H1 (cell line): Measurements from ENCODE around the gene CYB5R2. TPM values are rescaled to one million over a fixed set of nuclear protein-coding genes. Genes with fewer than 3 reads are reported as not detected.

ENCODE experiments used
- CTCF ChIA-PET: fragments of 300-600 bp; sonication (Branson Sonifier 250); formaldehyde crosslinking; loops from one replicate; lab custom pipeline; 2021; ENCODE audit not compliant: partially characterized antibody; lab: Charles Lee
- POLR2A ChIA-PET: fragments of 300-600 bp; sonication (Branson Sonifier 250); formaldehyde crosslinking; loops from one replicate; lab custom pipeline; 2021; ENCODE audit warnings: inconsistent platforms; ENCODE audit not compliant: partially characterized antibody; lab: Charles Lee
- DNase-seq, 2 experiments: peaks; one replicate each; pipeline versions ENCODE4 v3.0.0 to v3.0.0-alpha.2; 2010 to 2022; ENCODE audit warnings: low spot score in 2 of 2, low read depth in 1 of 2, mixed read lengths in 1 of 2
- FAIRE-seq: peaks from 2 replicates; lab custom pipeline; 2011; peaks lifted over from hg19 to GRCh38; lab: Jason Lieb, UNC
- H2AFZ ChIP-seq: 2 replicates; pipeline ENCODE4 v1.8.1; 2012; ENCODE audit warnings: low read length, inconsistent platforms
- H2AK5ac ChIP-seq: 2 replicates; pipeline ENCODE4 v1.6.1; 2013; ENCODE audit warnings: low read depth, low read length
- H2BK120ac ChIP-seq: replicated peaks from 2 replicates; pipeline ENCODE3; 2013; ENCODE audit warnings: low read depth, low read length, inconsistent platforms
- H2BK12ac ChIP-seq: 2 replicates; pipeline ENCODE4 v1.6.1; 2013; ENCODE audit warnings: low read depth, low read length
- H2BK15ac ChIP-seq: 2 replicates; pipeline ENCODE4 v1.6.1; 2013; ENCODE audit warnings: low read length
- H2BK20ac ChIP-seq: 2 replicates; pipeline ENCODE4 v1.6.1; 2013; ENCODE audit warnings: low read length
- H2BK5ac ChIP-seq: 2 replicates; pipeline ENCODE4 v1.6.1; 2013; ENCODE audit warnings: low read depth, low read length
- H3K14ac ChIP-seq: 2 replicates; pipeline ENCODE4 v1.6.1; 2013; ENCODE audit warnings: inconsistent platforms; ENCODE audit not compliant: insufficient read length
- H3K18ac ChIP-seq: 2 replicates; pipeline ENCODE4 v1.6.1; 2013; ENCODE audit warnings: low read length; ENCODE audit errors: extremely low read depth
- H3K23ac ChIP-seq: 2 replicates; pipeline ENCODE4 v1.6.1; 2013; ENCODE audit warnings: inconsistent platforms; ENCODE audit not compliant: insufficient read length
- H3K23me2 ChIP-seq: 2 replicates; pipeline ENCODE4 v1.6.1; 2013; ENCODE audit warnings: low read depth, low read length
- H3K27ac ChIP-seq: 2 replicates; pipeline ENCODE4 v1.6.1; 2011; ENCODE audit warnings: low read depth, low read length, inconsistent platforms
- H3K27me3 ChIP-seq, 4 experiments: replicated peaks in 1 of 4; 1 replicate in 1 of 4; 2 replicates in 3 of 4; pipeline versions ENCODE4 v1.6.1 to v1.8.1; 2011 to 2013; ENCODE audit warnings: low read length in 3 of 4, mild to moderate bottlenecking in 3 of 4, inconsistent platforms in 2 of 4, mixed read lengths in 2 of 4, moderate library complexity in 1 of 4; ENCODE audit not compliant: control insufficient read depth in 3 of 4, insufficient read depth in 3 of 4; ENCODE audit errors: extremely low read depth in 1 of 4
- H3K36me3 ChIP-seq, 4 experiments: 2 replicates each; pipeline versions ENCODE4 v1.6.1 to v1.8.1; 2011 to 2013; ENCODE audit warnings: mild to moderate bottlenecking in 4 of 4, low read length in 3 of 4, moderate library complexity in 2 of 4, control low read depth in 1 of 4, inconsistent platforms in 1 of 4; ENCODE audit not compliant: insufficient read depth in 4 of 4, control insufficient read depth in 2 of 4
- H3K4ac ChIP-seq: replicated peaks from 2 replicates; pipeline ENCODE3; 2013; ENCODE audit warnings: low read length, low read depth, mixed read lengths, inconsistent platforms; ENCODE audit not compliant: insufficient read length
- H3K4me1 ChIP-seq, 4 experiments: replicated peaks in 1 of 4; 1 replicate in 1 of 4; 2 replicates in 3 of 4; pipeline versions ENCODE4 v1.6.1 to v1.8.1; 2011 to 2013; ENCODE audit warnings: low read length in 3 of 4, inconsistent platforms in 2 of 4, mixed read lengths in 1 of 4; ENCODE audit not compliant: insufficient read depth in 4 of 4, control insufficient read depth in 3 of 4
- H3K4me2 ChIP-seq, 2 experiments: 2 replicates each; pipeline versions ENCODE4 v1.6.1 to v1.8.1; 2011 to 2013; ENCODE audit warnings: low read depth in 2 of 2, low read length in 2 of 2, control low read depth in 1 of 2, inconsistent platforms in 1 of 2, mild to moderate bottlenecking in 1 of 2; ENCODE audit not compliant: insufficient read depth in 1 of 2
- H3K4me3 ChIP-seq, 4 experiments: fragments of 200-600, 300-600 bp in 1 of 4; sonication (generic), shearing (Covaris generic), sonication (Bioruptor Twin) in 1 of 4; 2 replicates each; pipeline versions ENCODE4 v1.5.1 to v1.8.1; 2011 to 2016; ENCODE audit warnings: low read length in 4 of 4, low read depth in 3 of 4, control low read depth in 2 of 4, inconsistent platforms in 2 of 4, mild to moderate bottlenecking in 2 of 4, mixed read lengths in 1 of 4, moderate library complexity in 1 of 4; ENCODE audit not compliant: insufficient read depth in 2 of 4; ENCODE audit errors: extremely low read depth in 1 of 4
- H3K56ac ChIP-seq: replicated peaks from 2 replicates; pipeline ENCODE3; 2013; ENCODE audit warnings: low read depth, mild to moderate bottlenecking, mixed read lengths, low read length, inconsistent platforms; ENCODE audit not compliant: insufficient read length
- H3K79me1 ChIP-seq: 2 replicates; pipeline ENCODE4 v1.6.1; 2013; ENCODE audit warnings: low read depth, low read length, control low read depth
- H3K79me2 ChIP-seq, 2 experiments: 2 replicates each; pipeline versions ENCODE4 v1.6.1 to v1.8.1; 2012 to 2013; ENCODE audit warnings: low read length in 2 of 2, mild to moderate bottlenecking in 2 of 2, inconsistent platforms in 1 of 2; ENCODE audit not compliant: insufficient read depth in 2 of 2, control insufficient read depth in 1 of 2
- H3K9ac ChIP-seq, 4 experiments: replicated peaks in 1 of 4; 1 replicate in 1 of 4; 2 replicates in 3 of 4; pipeline versions ENCODE4 v1.6.1 to v1.8.1; 2011 to 2013; ENCODE audit warnings: low read depth in 3 of 4, low read length in 3 of 4, control low read depth in 2 of 4, mild to moderate bottlenecking in 2 of 4, moderate library complexity in 2 of 4, inconsistent platforms in 1 of 4; ENCODE audit errors: extremely low read depth in 1 of 4
- H3K9me3 ChIP-seq, 2 experiments: 2 replicates each; pipeline versions ENCODE4 v1.6.1 to v1.8.1; 2012 to 2013; ENCODE audit warnings: mild to moderate bottlenecking in 2 of 2, moderate library complexity in 2 of 2, control low read depth in 1 of 2, inconsistent platforms in 1 of 2, low read depth in 1 of 2, low read length in 1 of 2, mixed read lengths in 1 of 2; ENCODE audit not compliant: insufficient read depth in 2 of 2
- H4K20me1 ChIP-seq, 2 experiments: replicated peaks in 1 of 2; 2 replicates each; pipeline versions ENCODE3 to v1.8.1; 2011 to 2013; ENCODE audit warnings: inconsistent platforms in 2 of 2, low read length in 2 of 2, mild to moderate bottlenecking in 1 of 2; ENCODE audit not compliant: insufficient read depth in 2 of 2, control insufficient read depth in 1 of 2
- H4K5ac ChIP-seq: 2 replicates; pipeline ENCODE4 v1.6.1; 2013; ENCODE audit warnings: low read length, low read depth, mixed read lengths, inconsistent platforms; ENCODE audit not compliant: insufficient read length
- H4K8ac ChIP-seq: 2 replicates; pipeline ENCODE4 v1.8.0; 2013; ENCODE audit warnings: mild to moderate bottlenecking, moderate library complexity, low read length, inconsistent platforms; ENCODE audit not compliant: insufficient read depth; ENCODE audit errors: extremely low read depth
- H4K91ac ChIP-seq: replicated peaks from 2 replicates; pipeline ENCODE3; 2013; ENCODE audit warnings: low read length, mixed read lengths, inconsistent platforms; ENCODE audit not compliant: insufficient read length
- ATF2 ChIP-seq: IDR thresholded peaks from 2 replicates; pipeline ENCODE4 v1.6.1; 2012; ENCODE audit warnings: low read length, inconsistent platforms
- CBX8 ChIP-seq: fragments of 300-800, 300-1000 bp; sonication (generic); IDR thresholded peaks from 2 replicates; pipeline ENCODE4 v1.7.1; 2016; ENCODE audit warnings: low read depth, low read length, borderline replicate concordance
- CREB1 ChIP-seq: IDR thresholded peaks from 2 replicates; pipeline ENCODE4 v1.6.1; 2012; ENCODE audit warnings: inconsistent platforms
- E2F6 ChIP-seq: IDR thresholded peaks from 2 replicates; pipeline ENCODE4 v1.6.1; 2012; ENCODE audit warnings: inconsistent platforms
- KDM4A ChIP-seq: IDR thresholded peaks from one replicate; pipeline ENCODE4 v1.7.1; 2012; ENCODE audit warnings: low read depth, mild to moderate bottlenecking, moderate library complexity, low read length, inconsistent platforms; ENCODE audit not compliant: severe bottlenecking
- RNF2 ChIP-seq: fragments of 200-900, 300-1000 bp; sonication (generic); IDR thresholded peaks from 2 replicates; pipeline ENCODE4 v1.7.1; 2016; ENCODE audit warnings: borderline replicate concordance, low read depth, mild to moderate bottlenecking, antibody characterized with exemption, low read length; ENCODE audit not compliant: poor library complexity, severe bottlenecking; ENCODE audit errors: missing control alignments
- SIN3A ChIP-seq, 2 experiments: IDR thresholded peaks in 1 of 2; conservative IDR thresholded peaks in 1 of 2; 2 replicates each; pipeline ENCODE4 v1.6.1; 2011 to 2012; ENCODE audit warnings: low read length in 2 of 2, improper control_type of control experiment in 1 of 2, low read depth in 1 of 2, mild to moderate bottlenecking in 1 of 2
- TEAD4 ChIP-seq: IDR thresholded peaks from 2 replicates; pipeline ENCODE4 v1.6.1; 2012; ENCODE audit warnings: low read depth, low read length, inconsistent platforms, mixed read lengths
- ZNF274 ChIP-seq: IDR thresholded peaks from 2 replicates; pipeline ENCODE4 v1.7.0; 2012; ENCODE audit warnings: low read length, borderline replicate concordance; ENCODE audit errors: extremely low read depth
- WGBS, 2 experiments: shearing (Covaris generic) in 1 of 2; methylation state at CpG; one replicate each; pipeline versions ENCODE4 v1.1.6 to v1.1.7; 2013 to 2015; ENCODE audit warnings: low lambda C conversion rate in 2 of 2, mixed read lengths in 2 of 2, inconsistent platforms in 1 of 2, low coverage in 1 of 2, missing lambda C conversion rate in 1 of 2; ENCODE audit not compliant: insufficient replicate concordance in 2 of 2, insufficient coverage in 1 of 2, insufficient read length in 1 of 2; ENCODE audit errors: extremely low coverage in 1 of 2, missing lambda C conversion rate in 1 of 2; 5-methylcytosine and 5-hydroxymethylcytosine counted together
- polyA plus RNA-seq, 7 experiments: library from polyadenylated mRNA; depleted of rRNA in 3 of 7; stranded (reverse) in 5 of 7; unstranded in 2 of 7; fragments of >200 nt in 5 of 7; fragments of 200-250 nt in 2 of 7; gene quantifications; 1 replicate in 5 of 7; 2 replicates in 1 of 7; 4 replicates in 1 of 7; pipeline versions ENCODE4 v1.2.1 to v1.2.3, GENCODE V29; 2011 to 2013; ENCODE audit warnings: missing spikeins in 2 of 7, mixed read lengths in 2 of 7
- total RNA-seq: library from RNA; stranded (reverse); fragmentation: NEBNext Ultra II Directional; extraction: Animal tissue kit (Norgen Biotek cat#: 25700); gene quantifications from 2 replicates; pipeline ENCODE4 v1.2.1, GENCODE V29; 2021

Gene CYB5R2
- total and polyA plus RNA-seq, 2 of the 8 experiments (the other 6 are each of a cell fraction or from before 2014, with no cell fraction given) = 53.0 to 55.9 TPM

GRCh38 chr11:7635708-7636107 lies 37.6 kb downstream of the CYB5R2 start:
- ChIA-PET CTCF (interaction anchor here (1.5 to 6.0 kb wide), 2 partner anchors 10 to 63 kb away, joined by 4 to 40 read pairs; no protein-coding TSS in a partner anchor), POLR2A (interaction anchor here (0.6 kb wide), 1 partner anchor 422 kb away, joined by 3 read pairs; no protein-coding TSS in a partner anchor)
- no peaks in the 10 kb centered on the region for H3K4me1 ChIP-seq
- no peak overlapping the region for H3K23ac ChIP-seq
- H3K36me3 ChIP-seq = no peaks in the 10 kb centered on the region; a peak in 1 of 8 replicates
- no peaks in the 10 kb centered on the region for H3K9me3 ChIP-seq
- no peak overlapping the region for H3K14ac ChIP-seq
- no peaks in the 10 kb centered on the region for H3K27me3 ChIP-seq
- no peak overlapping the region for H2AK5ac ChIP-seq
- no peak overlapping the region for H2BK12ac ChIP-seq
- no peak overlapping the region for H2AFZ ChIP-seq
- WGBS, 2 experiments = 93% methylated on average over 4 of the region's 4 CpGs; no CpG with 5 or more reads in 1 of the 2 experiments
- no peak overlapping the region for H3K4me2 ChIP-seq
- no peak overlapping the region for H3K18ac ChIP-seq
- no peak overlapping the region for H2BK15ac ChIP-seq
- H4K8ac ChIP-seq = no peak overlapping the region
- no peak overlapping the region for H3K56ac ChIP-seq
- H3K79me2 ChIP-seq = no peaks in the 10 kb centered on the region
- FAIRE-seq (no peak), DNase-seq (no peak)
- no peak overlapping the region for H2BK5ac ChIP-seq
- no peak overlapping the region for H3K27ac ChIP-seq
- no peak overlapping the region for H3K9ac ChIP-seq
- no peak overlapping the region for H2BK20ac ChIP-seq
- H4K91ac ChIP-seq = no peak overlapping the region
- no peak overlapping the region for H3K4me3 ChIP-seq
- no peak overlapping the region for H4K5ac ChIP-seq
- no peaks in the 10 kb centered on the region for H4K20me1 ChIP-seq
- H3K4ac ChIP-seq = no peak overlapping the region
- no peaks in the 10 kb centered on the region for H3K79me1 ChIP-seq
- no peak overlapping the region for H2BK120ac ChIP-seq
- no peaks in the 10 kb centered on the region for H3K23me2 ChIP-seq
- no peak for TF ChIP-seq ZNF274
- TF ChIP-seq KDM4A = no peak
- no peak for TF ChIP-seq CBX8
- no peak for TF ChIP-seq E2F6
- TF ChIP-seq RNF2 = no peak
- TF ChIP-seq TEAD4 = no peak
- no peak for TF ChIP-seq SIN3A (conservative IDR thresholded peaks at IDR 0.05 in 1 of 2, IDR thresholded peaks at IDR 0.05 in 1 of 2; ENCODE audit: low read depth in 1 of 2, low read length in 2 of 2)
- no peak for TF ChIP-seq CREB1
- no peak for TF ChIP-seq ATF2
